Measurements from ENCODE around the gene SRRD.

Gene SRRD

GRCh38 chr22:26534171-26534855, 50.6 kb downstream of the SRRD start:
- Mint-ChIP-seq H3K9me3 (no peaks in the 10 kb centered on the region), H3K27ac (no peak overlapping the region), H3K36me3 (ENCODE audit: low read depth) (peaks cover 50% of the 10 kb centered on the region), H3K27me3 (ENCODE audit: low read depth) (no peaks in the 10 kb centered on the region), H3K4me3 (no peak overlapping the region), H3K4me1 (ENCODE audit: low read depth) (peaks cover 29% of the 10 kb centered on the region)

GRCh38 chr22:26534874-26535602, 51.4 kb downstream of the SRRD start:
- Mint-ChIP-seq H3K27me3 (ENCODE audit: low read depth) (no peaks in the 10 kb centered on the region), H3K9me3 (no peaks in the 10 kb centered on the region), H3K27ac (peak overlapping the region; percentile 38), H3K4me3 (no peak overlapping the region), H3K4me1 (ENCODE audit: low read depth) (peaks cover 29% of the 10 kb centered on the region), H3K36me3 (ENCODE audit: low read depth) (peaks cover 50% of the 10 kb centered on the region)

GRCh38 chr22:26535603-26535908, 51.9 kb downstream of the SRRD start:
- peak overlapping the region; percentile 38 for H3K27ac Mint-ChIP-seq
- H3K27me3 Mint-ChIP-seq (ENCODE audit: low read depth) = no peaks in the 10 kb centered on the region
- peaks cover 29% of the 10 kb centered on the region for H3K4me1 Mint-ChIP-seq (ENCODE audit: low read depth)
- H3K9me3 Mint-ChIP-seq = no peaks in the 10 kb centered on the region
- no peak overlapping the region for H3K4me3 Mint-ChIP-seq
- H3K36me3 Mint-ChIP-seq (ENCODE audit: low read depth) = peaks cover 50% of the 10 kb centered on the region

DNA sequence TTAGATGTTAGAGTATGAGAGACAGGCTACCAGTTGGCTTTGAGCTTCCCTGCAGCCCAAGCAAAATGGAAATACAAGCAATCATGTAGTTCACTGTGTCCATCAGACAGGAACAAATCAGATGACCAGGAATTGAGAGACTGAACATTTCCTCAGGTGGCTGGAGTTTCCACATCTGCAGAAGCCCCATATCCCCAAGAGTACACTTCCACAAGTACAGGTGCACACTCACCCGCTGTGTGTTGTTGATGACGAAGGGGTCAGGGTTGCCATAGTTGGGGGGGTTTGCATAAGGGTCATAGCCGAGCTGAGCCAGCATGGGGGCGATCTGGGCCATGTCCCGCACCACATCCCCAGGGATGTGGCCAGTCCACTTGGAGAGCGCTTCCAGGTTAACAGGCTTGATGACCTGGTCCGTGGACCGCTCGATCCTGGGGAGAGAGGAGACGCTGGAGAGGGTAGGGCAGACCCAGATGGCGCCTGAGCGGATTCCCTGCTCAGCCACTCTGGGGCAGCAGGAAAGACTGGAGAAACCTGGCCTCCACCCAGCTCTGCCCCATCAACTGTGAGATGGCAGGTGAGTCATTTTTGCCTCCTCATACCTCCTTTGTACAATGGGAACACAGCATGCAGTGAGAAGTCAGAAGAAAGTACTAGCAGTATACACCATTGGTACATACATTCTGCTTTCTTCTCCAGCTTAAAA, 52.5 kb downstream of the SRRD start:
- Mint-ChIP-seq H3K4me3 (no peak overlapping the region), H3K36me3 (ENCODE audit: low read depth) (peaks cover 47% of the 10 kb centered on the region), H3K27ac (no peak overlapping the region), H3K4me1 (ENCODE audit: low read depth) (peaks cover 27% of the 10 kb centered on the region), H3K27me3 (ENCODE audit: low read depth) (no peaks in the 10 kb centered on the region), H3K9me3 (no peaks in the 10 kb centered on the region)

- H3K27ac Mint-ChIP-seq = no peak overlapping the region
These were observed 53.1 kb downstream of the SRRD start for GRCh38 chr22:26536762-26537134.

GRCh38 chr22:26540119-26540518, 56.4 kb downstream of the SRRD start:
- H3K36me3 Mint-ChIP-seq (ENCODE audit: low read depth) = peaks cover 40% of the 10 kb centered on the region
- H3K4me1 Mint-ChIP-seq (ENCODE audit: low read depth) = peaks cover 34% of the 10 kb centered on the region
- H3K9me3 Mint-ChIP-seq = no peaks in the 10 kb centered on the region
- no peak overlapping the region for H3K27ac Mint-ChIP-seq
- no peak overlapping the region for H3K4me3 Mint-ChIP-seq
- no peaks in the 10 kb centered on the region for H3K27me3 Mint-ChIP-seq (ENCODE audit: low read depth)

More at GRCh38 chr22:26536762-26537134, 53.1 kb downstream of the SRRD start:
- no peaks in the 10 kb centered on the region for H3K27me3 Mint-ChIP-seq (ENCODE audit: low read depth)
- H3K9me3 Mint-ChIP-seq = no peaks in the 10 kb centered on the region
- H3K36me3 Mint-ChIP-seq (ENCODE audit: low read depth) = peaks cover 45% of the 10 kb centered on the region
- peaks cover 27% of the 10 kb centered on the region for H3K4me1 Mint-ChIP-seq (ENCODE audit: low read depth)
- H3K4me3 Mint-ChIP-seq = no peak overlapping the region

- Mint-ChIP-seq H3K27ac (no peak overlapping the region), H3K27me3 (ENCODE audit: low read depth) (no peaks in the 10 kb centered on the region), H3K4me3 (no peak overlapping the region), H3K36me3 (ENCODE audit: low read depth) (peaks cover 33% of the 10 kb centered on the region), H3K9me3 (no peaks in the 10 kb centered on the region), H3K4me1 (ENCODE audit: low read depth) (peaks cover 31% of the 10 kb centered on the region)
These were observed 57.6 kb downstream of the SRRD start for GRCh38 chr22:26541167-26541819.

- H3K27ac Mint-ChIP-seq = peak overlapping the region; percentile 71
- H3K36me3 Mint-ChIP-seq (ENCODE audit: low read depth) = peaks cover 39% of the 10 kb centered on the region
- H3K4me1 Mint-ChIP-seq (ENCODE audit: low read depth) = peaks cover 37% of the 10 kb centered on the region
- no peaks in the 10 kb centered on the region for H3K27me3 Mint-ChIP-seq (ENCODE audit: low read depth)
- no peaks in the 10 kb centered on the region for H3K9me3 Mint-ChIP-seq
- no peak overlapping the region for H3K4me3 Mint-ChIP-seq
These were observed 59.2 kb downstream of the SRRD start for GRCh38 chr22:26542831-26543230.

Data from T-helper 1 cell treated with Interleukin-12 subunit alpha and Interleukin-12 subunit beta and Interleukin-4 antibody, amounts not matched to agents 30 μg/mL and 1 μg/mL, for 36 hours (primary cell).